K562 (cell line): ENCODE data around the gene GCSH.

Source experiments
- TF ChIP-seq, protein P1 (sequence below): fragments of 450-650 bp; IDR thresholded peaks from 2 replicates; pipeline ENCODE4 v1.6.1; 2016; ENCODE audit warnings: borderline replicate concordance
- TF ChIP-seq, protein P2 (sequence below): IDR thresholded peaks from 2 replicates; pipeline ENCODE4 v1.6.1; 2012; ENCODE audit warnings: low read depth, low read length, improper control_type of control experiment, borderline replicate concordance
- TF ChIP-seq, protein P3 (sequence below), 3 experiments: IDR thresholded peaks in 2 of 3; conservative IDR thresholded peaks in 1 of 3; 2 replicates each; pipeline ENCODE4 v1.5.1; 2011 to 2012; ENCODE audit warnings: low read length in 3 of 3, mild to moderate bottlenecking in 3 of 3, control low read depth in 2 of 3, improper control_type of control experiment in 1 of 3, inconsistent platforms in 1 of 3, low read depth in 1 of 3, mixed read lengths in 1 of 3, moderate library complexity in 1 of 3; ENCODE audit not compliant: insufficient read depth in 2 of 3

- TF ChIP-seq, protein P1, sequence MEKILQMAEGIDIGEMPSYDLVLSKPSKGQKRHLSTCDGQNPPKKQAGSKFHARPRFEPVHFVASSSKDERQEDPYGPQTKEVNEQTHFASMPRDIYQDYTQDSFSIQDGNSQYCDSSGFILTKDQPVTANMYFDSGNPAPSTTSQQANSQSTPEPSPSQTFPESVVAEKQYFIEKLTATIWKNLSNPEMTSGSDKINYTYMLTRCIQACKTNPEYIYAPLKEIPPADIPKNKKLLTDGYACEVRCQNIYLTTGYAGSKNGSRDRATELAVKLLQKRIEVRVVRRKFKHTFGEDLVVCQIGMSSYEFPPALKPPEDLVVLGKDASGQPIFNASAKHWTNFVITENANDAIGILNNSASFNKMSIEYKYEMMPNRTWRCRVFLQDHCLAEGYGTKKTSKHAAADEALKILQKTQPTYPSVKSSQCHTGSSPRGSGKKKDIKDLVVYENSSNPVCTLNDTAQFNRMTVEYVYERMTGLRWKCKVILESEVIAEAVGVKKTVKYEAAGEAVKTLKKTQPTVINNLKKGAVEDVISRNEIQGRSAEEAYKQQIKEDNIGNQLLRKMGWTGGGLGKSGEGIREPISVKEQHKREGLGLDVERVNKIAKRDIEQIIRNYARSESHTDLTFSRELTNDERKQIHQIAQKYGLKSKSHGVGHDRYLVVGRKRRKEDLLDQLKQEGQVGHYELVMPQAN: no peak
- TF ChIP-seq, protein P2, sequence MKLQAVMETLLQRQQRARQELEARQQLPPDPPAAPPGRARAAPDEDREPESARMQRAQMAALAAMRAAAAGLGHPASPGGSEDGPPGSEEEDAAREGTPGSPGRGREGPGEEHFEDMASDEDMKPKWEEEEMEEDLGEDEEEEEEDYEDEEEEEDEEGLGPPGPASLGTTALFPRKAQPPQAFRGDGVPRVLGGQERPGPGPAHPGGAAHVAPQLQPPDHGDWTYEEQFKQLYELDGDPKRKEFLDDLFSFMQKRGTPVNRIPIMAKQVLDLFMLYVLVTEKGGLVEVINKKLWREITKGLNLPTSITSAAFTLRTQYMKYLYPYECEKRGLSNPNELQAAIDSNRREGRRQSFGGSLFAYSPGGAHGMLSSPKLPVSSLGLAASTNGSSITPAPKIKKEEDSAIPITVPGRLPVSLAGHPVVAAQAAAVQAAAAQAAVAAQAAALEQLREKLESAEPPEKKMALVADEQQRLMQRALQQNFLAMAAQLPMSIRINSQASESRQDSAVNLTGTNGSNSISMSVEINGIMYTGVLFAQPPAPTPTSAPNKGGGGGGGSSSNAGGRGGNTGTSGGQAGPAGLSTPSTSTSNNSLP: no peak
- TF ChIP-seq, protein P3, sequence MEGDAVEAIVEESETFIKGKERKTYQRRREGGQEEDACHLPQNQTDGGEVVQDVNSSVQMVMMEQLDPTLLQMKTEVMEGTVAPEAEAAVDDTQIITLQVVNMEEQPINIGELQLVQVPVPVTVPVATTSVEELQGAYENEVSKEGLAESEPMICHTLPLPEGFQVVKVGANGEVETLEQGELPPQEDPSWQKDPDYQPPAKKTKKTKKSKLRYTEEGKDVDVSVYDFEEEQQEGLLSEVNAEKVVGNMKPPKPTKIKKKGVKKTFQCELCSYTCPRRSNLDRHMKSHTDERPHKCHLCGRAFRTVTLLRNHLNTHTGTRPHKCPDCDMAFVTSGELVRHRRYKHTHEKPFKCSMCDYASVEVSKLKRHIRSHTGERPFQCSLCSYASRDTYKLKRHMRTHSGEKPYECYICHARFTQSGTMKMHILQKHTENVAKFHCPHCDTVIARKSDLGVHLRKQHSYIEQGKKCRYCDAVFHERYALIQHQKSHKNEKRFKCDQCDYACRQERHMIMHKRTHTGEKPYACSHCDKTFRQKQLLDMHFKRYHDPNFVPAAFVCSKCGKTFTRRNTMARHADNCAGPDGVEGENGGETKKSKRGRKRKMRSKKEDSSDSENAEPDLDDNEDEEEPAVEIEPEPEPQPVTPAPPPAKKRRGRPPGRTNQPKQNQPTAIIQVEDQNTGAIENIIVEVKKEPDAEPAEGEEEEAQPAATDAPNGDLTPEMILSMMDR (IDR thresholded peaks at IDR 0.05 in 2 of 3, conservative IDR thresholded peaks at IDR 0.05 in 1 of 3; ENCODE audit: insufficient read depth in 2 of 3, low read depth in 1 of 3, low read length in 3 of 3): no peak
Measured at GRCh38 chr16:81117436-81117835, 21.2 kb upstream of the GCSH start.
